GM21825 (cell line): ENCODE results near the gene CIAPIN1.
"Not testable (repeated sequence)": the region's sequence is repeated elsewhere in the genome, so short reads cannot be mapped to it uniquely, and the experiment has no call there.

ENCODE experiments used
- ATAC-seq: cut with Tn5 transposase; IDR thresholded peaks from one replicate; pipeline ENCODE4 v1.9.1; 2021; ENCODE audit warnings: mild to moderate bottlenecking, moderate library complexity; ENCODE audit not compliant: unreplicated experiment

Gene CIAPIN1

DNA sequence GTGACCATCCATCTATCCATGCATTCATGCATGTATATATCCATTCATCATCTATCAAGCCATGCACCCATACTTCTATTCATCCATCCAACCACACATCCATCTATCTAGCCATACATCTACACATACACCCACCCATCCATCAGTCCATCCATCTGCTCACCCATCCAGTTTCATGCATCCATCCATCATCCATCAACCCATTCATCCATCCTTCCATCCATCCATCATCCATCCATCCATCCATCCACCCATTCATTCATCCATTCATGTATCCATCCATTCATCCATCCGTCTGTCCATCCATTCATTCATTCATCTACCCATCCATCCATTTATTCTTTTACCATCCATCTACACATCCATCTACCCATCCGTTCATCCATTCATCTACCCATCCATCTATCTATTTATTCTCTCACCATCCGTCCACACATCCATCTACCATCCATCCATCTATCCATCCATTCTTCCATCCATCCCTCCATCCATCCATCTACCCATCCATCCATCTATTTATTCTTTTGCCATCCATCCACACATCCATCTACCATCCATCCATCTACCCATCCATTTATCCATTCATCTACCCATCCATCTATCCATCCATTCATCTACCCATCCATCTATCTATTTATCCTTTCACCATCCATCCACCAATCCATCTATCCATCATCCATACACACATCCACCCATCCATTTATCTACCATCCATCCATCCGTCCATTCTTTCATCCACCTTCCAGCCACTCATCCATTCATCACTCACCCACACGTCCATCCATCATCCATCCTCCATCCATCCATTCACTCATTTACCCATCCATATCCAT, 39.4 kb downstream of the CIAPIN1 start:
- no peak for ATAC-seq

DNA sequence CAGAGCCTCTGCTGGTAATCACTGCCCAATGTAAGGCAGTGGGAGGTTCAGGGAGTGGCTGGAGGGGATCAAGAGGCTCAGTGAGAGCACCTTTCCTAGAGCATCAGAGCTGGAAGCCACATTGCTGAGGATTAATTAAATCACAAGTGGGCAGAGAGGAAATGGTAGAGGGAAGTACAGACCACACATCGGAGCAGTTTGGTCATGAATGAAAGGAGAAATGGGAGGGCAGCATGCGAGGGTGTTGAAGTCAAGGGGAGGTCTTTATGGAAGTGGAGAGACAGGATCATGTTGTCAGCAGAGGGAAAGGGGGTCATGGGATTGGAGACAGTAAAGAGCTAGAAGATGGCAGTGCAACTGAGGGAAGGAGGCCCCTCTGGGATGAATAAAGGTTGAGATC, 40.3 kb downstream of the CIAPIN1 start:
- no peak for ATAC-seq

- ATAC-seq = no peak
These were observed 42.1 kb downstream of the CIAPIN1 start for GRCh38 chr16:57405097-57405496.

DNA sequence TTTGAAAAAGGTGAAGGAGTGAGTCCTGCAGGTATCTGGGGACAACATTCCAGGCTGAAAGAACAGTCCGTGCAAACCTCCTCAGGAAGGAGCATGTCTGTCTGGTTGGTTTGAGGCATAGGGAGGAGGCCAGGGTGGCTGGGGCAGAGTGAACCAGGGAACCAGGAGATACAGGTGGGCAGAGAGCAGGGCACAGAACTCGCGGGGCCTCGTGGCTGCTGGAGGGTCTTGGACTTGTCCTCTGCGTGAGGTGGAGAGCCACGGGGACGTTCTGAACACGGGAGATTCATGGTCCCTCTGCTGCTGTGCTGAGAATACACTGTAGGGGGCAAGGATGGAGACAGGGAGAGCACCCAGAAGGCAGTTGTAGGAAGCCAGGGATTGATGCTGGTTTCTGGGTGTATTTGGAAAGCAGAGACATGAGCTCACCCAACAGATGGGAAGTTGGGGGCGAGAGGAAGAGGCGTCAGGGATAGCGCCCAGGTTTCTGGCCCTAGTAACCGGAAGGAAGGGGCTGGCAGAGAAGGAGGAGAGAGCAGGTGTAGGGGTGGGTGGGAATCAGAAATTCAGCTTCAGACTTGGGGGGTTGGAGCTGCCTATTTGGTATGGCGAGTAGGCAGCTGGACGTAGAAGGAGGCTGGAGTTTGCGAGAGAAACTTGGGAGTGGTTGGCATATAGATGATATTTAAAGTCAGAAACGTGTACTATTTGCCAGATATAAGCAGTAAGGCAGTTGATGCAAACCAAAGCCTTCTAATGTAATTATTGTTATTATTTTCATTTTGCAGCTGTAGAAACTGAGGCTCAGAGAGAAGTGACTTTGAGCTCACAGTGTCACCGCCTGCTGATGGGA, 43.0 kb downstream of the CIAPIN1 start, which contains the start of gene CCL17:
Gene CCL17, plus strand, starts transcription at position 803 of the 853 bp plus-strand sequence. CDS start 9,166 bp downstream, outside the sequence.
- no peak for ATAC-seq

DNA sequence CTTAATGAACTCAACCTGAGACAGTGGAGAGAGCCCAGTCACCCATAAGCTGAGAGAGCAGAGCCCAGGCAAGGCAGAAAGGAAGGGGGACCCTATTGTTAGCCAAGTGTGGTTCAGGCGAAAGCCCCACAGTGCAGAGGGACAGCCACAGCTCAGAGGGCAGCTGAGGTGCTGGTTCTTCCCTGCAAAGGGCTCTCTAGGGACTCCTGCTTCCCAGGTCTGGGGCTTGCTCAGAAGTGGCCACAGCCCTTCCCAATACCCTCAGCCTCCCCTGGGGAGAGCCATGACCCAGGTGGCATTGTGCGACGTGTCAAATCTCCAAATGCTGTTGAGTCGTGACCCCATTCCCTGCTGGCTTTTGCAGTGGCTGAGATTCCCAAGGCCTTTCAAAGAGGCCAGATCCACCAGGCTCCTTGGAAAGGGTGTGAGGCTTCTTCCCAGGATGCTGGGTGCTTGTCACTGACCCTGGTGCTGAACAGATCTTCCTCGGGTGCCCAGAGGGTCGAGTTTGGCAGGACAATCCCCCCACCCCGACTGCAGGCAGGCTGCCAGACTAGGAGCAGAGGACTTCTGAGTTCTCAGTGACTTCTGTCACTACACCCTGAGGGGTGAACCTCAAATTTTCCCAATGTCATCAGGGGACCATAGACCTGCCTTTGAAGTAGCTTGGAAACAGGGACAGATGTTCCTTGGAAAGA, 45.1 kb downstream of the CIAPIN1 start:
- no peak for ATAC-seq

DNA sequence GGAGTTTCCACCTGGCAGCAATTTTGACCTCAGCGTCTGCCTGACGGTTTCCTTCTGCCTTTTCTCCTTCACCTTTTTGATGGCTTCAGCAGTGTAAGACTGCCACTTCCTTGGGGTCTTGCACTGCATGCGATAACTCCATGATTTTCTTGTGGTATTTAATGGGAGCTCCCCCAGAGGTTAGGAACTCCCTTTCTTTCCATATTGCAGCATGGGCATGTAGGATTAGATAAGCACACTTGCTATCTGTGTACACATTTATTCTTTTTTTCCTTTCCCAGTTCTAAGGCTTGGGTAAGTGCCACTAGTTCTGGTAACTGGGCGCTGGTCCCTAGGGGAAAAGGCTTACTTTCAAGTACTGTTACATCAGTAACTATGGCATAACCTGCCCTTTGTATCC, 49.7 kb downstream of the CIAPIN1 start:
- not testable (repeated sequence) for ATAC-seq

DNA sequence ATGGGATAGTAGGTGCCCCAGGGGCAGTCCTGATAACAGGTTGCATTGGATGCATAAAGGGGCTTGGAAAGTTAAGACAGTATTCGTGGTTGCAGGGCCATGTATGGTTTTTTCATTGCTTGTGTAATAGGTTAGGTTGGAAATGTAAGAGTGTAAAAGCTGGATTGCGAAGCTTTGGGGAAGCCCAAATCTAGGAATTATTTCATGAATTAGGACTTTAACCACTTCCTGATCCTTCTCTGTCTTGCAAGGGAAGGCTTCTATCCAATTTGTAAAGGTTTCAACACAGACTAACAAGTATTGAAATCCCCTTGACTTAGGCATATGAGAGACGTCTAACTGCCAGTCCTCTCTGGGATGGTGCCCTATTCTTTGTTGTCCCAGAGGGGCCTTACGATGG, 50.4 kb downstream of the CIAPIN1 start:
- ATAC-seq = no peak

DNA sequence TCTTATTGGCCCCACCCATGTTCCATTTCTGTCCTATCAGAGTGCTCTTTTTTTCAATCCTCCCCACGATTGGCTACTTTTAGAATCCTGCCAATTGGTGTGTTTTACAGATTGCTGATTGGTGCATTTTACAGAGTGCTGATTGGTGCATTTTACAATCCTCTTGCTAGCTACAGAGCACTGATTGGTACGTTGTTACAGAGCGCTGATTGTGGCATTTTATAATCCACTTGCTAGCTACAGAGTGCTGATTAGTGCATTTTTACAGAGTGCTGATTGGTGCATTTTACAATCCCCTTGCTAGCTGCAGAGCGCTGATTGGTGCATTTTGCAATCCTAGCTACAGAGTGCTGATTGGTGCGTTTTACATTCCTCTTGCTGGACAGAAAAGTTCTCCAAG, 52.2 kb downstream of the CIAPIN1 start:
- no peak for ATAC-seq

DNA sequence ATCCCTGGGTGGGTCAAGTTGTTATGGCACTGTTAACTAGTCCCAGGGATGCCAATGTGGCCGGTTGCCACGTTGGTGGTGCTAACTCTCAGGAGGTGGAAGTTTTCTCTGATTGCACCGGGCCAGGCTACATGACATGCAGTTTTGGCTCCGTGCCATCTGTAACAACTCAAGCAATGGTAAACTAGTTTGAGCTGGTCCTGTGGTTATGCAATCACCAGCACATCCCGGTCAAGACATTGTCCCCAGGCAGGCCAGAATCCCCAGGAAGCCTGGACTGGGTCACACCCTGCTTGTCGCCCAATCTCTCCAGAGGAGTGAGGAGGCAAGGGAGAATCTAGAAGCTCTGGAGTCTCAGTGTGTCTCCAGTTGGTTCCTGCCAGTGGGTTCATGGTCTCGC, 52.7 kb downstream of the CIAPIN1 start:
- no peak for ATAC-seq

DNA sequence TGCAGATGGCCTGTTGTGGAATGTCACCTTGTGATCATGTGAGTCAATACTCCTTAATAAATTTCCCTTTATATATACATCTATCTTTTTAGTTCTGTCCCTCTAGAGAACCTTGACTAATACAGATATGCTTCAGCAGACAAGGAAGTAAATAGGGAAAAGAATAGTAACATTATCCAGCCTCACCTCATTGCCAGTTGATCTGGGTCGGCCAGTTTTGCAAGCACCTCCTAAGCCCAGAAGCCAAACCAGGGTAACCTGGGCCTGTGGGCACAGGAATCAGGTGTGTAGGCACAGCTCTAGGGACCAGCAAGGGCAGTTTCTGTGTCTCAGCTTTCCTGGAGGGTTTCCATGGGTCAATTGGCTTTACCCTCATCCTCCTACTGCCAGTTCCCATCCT, 54.5 kb downstream of the CIAPIN1 start:
- no peak for ATAC-seq

DNA sequence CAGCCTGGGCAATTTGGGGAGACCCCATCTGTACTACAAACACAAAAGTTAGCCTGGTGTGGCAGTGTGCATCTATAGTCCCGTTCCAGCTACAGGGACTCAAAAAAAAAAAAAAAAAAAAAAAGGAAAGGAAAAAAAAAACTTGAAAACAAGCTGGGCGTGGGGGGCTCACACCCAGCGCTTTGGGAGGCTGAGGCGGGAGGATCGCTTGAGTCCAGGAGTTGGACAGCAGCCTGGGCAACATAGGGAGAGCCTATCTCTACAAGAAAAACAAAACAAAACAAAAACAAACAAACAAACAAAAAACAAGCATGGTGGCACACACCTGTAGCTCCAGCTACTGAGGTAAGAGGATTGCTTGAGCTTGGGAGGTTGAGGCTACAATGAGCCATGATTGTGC, 55.5 kb downstream of the CIAPIN1 start:
- ATAC-seq = no peak

DNA sequence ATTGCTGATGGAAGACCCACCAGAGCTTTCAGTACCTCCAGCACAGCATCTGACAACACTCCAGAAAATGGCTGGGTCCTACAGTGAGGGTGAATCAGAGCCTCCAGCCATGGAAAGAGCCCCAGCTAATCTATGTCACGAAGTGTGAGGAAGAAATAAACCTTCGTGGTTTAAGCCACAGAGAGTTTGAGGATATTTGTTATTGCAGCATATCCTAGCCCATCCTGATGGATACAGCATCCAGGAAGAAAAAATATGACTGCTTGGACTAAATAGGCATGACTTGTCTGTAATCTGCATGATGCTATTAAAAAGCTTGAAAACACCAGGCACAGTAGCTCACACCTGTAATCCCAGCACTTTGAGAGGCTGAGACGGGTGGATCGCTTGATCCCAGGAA, 55.9 kb downstream of the CIAPIN1 start:
- ATAC-seq = no peak

- ATAC-seq = no peak
These were observed 56.4 kb downstream of the CIAPIN1 start for GRCh38 chr16:57390636-57391295.

DNA sequence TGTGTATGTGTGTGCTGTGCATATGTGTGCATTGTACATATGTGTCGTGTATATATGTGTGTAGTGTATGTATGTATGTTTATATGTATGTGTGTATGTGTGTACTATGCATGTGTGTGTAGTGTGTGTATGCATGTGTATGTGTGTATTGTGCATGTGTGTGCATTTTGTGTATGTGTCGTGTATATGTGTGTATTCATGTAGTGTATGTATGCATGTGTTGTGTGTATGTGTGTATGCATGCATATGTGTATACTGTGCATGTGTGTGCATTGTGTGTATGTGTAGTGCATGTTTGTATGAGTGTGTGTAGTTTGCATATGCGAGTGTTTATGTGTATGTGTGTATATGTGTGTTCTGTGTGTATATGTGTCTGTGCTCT, 58.1 kb downstream of the CIAPIN1 start:
- ATAC-seq = no peak

DNA sequence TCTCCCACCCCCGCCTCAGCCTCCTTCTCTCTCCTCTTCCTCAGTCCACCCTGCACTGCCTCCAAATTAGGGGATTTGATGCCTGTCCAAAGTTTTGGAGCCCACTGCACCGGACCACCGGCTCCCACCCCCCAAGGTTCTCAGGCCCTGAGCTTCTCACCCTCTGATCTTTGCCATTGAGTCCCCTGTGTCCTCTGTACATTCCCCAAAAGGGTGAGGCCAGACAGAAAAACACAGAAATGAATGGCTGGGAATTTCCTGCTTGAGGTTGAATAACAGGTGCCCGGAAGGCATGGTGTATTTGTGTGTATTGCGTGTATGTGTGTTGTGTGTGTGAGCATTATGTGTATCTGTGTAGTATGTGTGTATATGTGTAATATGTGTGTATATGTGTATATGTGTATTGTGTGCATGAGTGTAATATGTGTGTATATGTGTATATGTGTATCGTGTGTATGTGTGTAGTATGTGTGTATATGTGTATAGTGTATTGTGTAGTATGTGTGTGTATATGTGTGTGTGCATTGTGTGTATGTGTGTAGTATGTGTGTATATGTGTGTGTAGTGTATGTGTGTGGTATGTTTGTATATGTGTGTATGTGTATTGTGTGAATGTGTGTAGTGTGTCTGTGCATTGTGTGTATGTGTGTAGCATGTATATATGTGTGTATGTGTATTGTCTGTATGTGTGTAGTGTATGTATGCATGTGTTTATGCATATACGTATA, 58.7 kb downstream of the CIAPIN1 start:
- ATAC-seq = no peak

DNA sequence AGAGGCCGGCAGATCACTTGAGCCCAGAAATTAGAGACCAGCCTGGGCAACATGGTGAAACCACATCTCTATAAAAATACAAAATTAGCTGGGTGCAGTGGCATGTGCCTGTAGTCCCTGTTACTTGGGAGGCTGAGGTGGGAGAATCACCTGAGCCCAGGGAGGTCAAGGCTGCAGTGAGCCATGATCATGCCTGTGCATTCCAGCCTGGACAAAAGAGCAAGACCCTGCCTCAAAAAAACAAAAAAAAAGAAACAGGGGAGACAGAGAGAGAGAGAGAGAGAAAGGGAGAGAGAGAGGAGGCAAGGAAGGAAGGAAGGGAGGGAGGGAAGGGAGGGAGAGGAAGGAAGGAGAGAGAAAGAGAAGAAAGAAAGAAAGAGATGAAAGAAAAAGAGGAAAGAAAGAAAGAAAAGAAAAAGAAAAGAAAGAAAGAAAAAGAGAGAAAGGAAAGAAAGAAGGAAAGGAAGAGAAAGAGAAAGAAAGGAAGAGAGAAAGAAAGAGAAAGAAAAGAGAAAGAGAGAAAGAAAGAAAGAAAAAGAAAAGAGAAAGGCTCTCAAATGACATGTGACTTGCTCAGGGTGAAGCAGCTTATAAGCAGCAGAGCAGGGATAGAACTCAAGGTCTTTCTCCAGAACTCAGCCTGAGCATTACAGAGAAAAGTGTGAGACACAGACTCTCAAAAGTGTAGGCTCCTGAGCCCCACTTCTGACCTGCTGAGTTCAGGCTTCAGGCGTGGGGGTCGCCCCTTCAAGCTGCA, 59.4 kb downstream of the CIAPIN1 start:
- ATAC-seq = no peak

- no peak for ATAC-seq
These were observed 60.7 kb downstream of the CIAPIN1 start for GRCh38 chr16:57386381-57386951.

DNA sequence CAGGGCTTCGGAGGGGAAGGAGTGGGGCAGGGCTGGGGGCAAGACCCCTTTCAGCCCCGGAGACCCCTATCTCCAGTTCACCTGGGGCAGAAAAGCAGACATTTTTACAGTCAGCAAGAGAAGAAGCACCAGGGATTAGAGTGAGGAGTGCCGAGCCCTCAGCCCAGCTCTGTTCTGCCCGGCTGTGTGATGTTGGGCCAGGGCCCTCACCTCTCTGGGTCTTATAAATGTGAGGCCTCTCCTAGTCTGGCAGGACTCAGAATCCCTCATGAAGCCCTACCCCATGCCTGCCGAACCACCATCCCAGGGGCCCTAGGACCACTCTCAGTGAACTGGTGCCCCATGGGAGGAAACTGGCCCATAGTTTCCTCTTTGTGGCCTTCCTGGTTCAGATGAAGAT, 62.1 kb downstream of the CIAPIN1 start:
- ATAC-seq = no peak
